ENCODE measurements around the gene FZR1. TPM values are rescaled to one million over a fixed set of nuclear protein-coding genes. Genes with fewer than 3 reads are reported as not detected.

The FZR1 gene
- total RNA-seq, 1 donor from 2014 or later = 25.5 TPM

- DNase-seq (ENCODE audit: low read depth) = no peak
- no peak for FAIRE-seq
- TF ChIP-seq CTCF (IDR thresholded peaks at IDR 0.05; ENCODE audit: insufficient read depth, low read length, severe bottlenecking) = no peak
- Histone ChIP-seq H3K4me3 (ENCODE audit: low read depth, low read length) (no peak overlapping the region), H3K27me3 (ENCODE audit: control insufficient read depth, insufficient read depth, low read length) (no peaks in the 10 kb centered on the region), H3K36me3 (ENCODE audit: control insufficient read depth, insufficient read depth, low read length) (peaks cover 21% of the 10 kb centered on the region)
Observed at GRCh38 chr19:3459965-3460582, 46.0 kb upstream of the FZR1 start.

- no peak for TF ChIP-seq CTCF (IDR thresholded peaks at IDR 0.05; ENCODE audit: insufficient read depth, low read length, severe bottlenecking)
- FAIRE-seq (no peak), DNase-seq (ENCODE audit: low read depth) (no peak)
- Histone ChIP-seq H3K4me3 (ENCODE audit: low read depth, low read length) (no peak overlapping the region), H3K36me3 (ENCODE audit: control insufficient read depth, insufficient read depth, low read length) (peaks cover 8% of the 10 kb centered on the region), H3K27me3 (ENCODE audit: control insufficient read depth, insufficient read depth, low read length) (no peaks in the 10 kb centered on the region)
Observed at GRCh38 chr19:3462991-3463713, 43.0 kb upstream of the FZR1 start.

- Histone ChIP-seq H3K36me3 (ENCODE audit: control insufficient read depth, insufficient read depth, low read length) (peaks cover 6% of the 10 kb centered on the region), H3K4me3 (ENCODE audit: low read depth, low read length) (no peak overlapping the region), H3K27me3 (ENCODE audit: control insufficient read depth, insufficient read depth, low read length) (no peaks in the 10 kb centered on the region)
- DNase-seq (ENCODE audit: low read depth) (no peak), FAIRE-seq (no peak)
- TF ChIP-seq CTCF (IDR thresholded peaks at IDR 0.05; ENCODE audit: insufficient read depth, low read length, severe bottlenecking) = no peak
Observed at GRCh38 chr19:3463714-3464586, 42.2 kb upstream of the FZR1 start.

GRCh38 chr19:3464587-3465235, 41.4 kb upstream of the FZR1 start:
- no peaks in the 10 kb centered on the region for H3K27me3 ChIP-seq (ENCODE audit: control insufficient read depth, insufficient read depth, low read length)
- peaks cover 5% of the 10 kb centered on the region for H3K36me3 ChIP-seq (ENCODE audit: control insufficient read depth, insufficient read depth, low read length)
- no peak for TF ChIP-seq CTCF (IDR thresholded peaks at IDR 0.05; ENCODE audit: insufficient read depth, low read length, severe bottlenecking)
- no peak for FAIRE-seq
- no peak for DNase-seq (ENCODE audit: low read depth)
- H3K4me3 ChIP-seq (ENCODE audit: low read depth, low read length) = no peak overlapping the region

- no peak overlapping the region for H3K4me3 ChIP-seq (ENCODE audit: low read depth, low read length)
- no peaks in the 10 kb centered on the region for H3K27me3 ChIP-seq (ENCODE audit: control insufficient read depth, insufficient read depth, low read length)
- H3K36me3 ChIP-seq (ENCODE audit: control insufficient read depth, insufficient read depth, low read length) = peaks cover 2% of the 10 kb centered on the region
- TF ChIP-seq CTCF (IDR thresholded peaks at IDR 0.05; ENCODE audit: insufficient read depth, low read length, severe bottlenecking) = no peak
- no peak for FAIRE-seq
- no peak for DNase-seq (ENCODE audit: low read depth)
Observed at GRCh38 chr19:3465552-3465951, 40.6 kb upstream of the FZR1 start.
